OCI-LY3 (cell line): Measurements from ENCODE around the gene ANK2.
"Not testable (repeated sequence)": the region's sequence is repeated elsewhere in the genome, so short reads cannot be mapped to it uniquely, and the experiment has no call there.

ENCODE experiments used
- H2AFZ ChIP-seq: fragments of 200-600, 300-600 bp; shearing (Covaris generic); 2 replicates; pipeline ENCODE4 v1.6.0; 2014; ENCODE audit warnings: antibody characterized with exemption, low read depth, low read length
- H3K27ac ChIP-seq: fragments of 200-600, 300-600 bp; sonication (generic); 2 replicates; pipeline ENCODE4 v1.5.1; 2014; ENCODE audit warnings: mild to moderate bottlenecking, low read length, moderate library complexity, mixed read lengths
- H3K27me3 ChIP-seq: fragments of 200-600, 300-600 bp; sonication (generic); 2 replicates; pipeline ENCODE4 v1.6.1; 2014; ENCODE audit warnings: low read depth, low read length, mixed read lengths
- H3K36me3 ChIP-seq: fragments of 200-600, 300-600 bp; sonication (generic); replicated peaks from 2 replicates; pipeline ENCODE3; 2014; ENCODE audit warnings: low read depth, low read length, mixed read lengths
- H3K4me1 ChIP-seq: fragments of 300-600, 200-600 bp; sonication (generic); 2 replicates; pipeline ENCODE4 v1.6.1; 2014; ENCODE audit warnings: low read length, mixed read lengths
- H3K4me2 ChIP-seq: fragments of 200-600, 300-600 bp; sonication (generic); 2 replicates; pipeline ENCODE4 v1.6.1; 2014; ENCODE audit warnings: low read length, mixed read lengths
- H3K4me3 ChIP-seq: fragments of 300-600, 200-600 bp; sonication (generic); 2 replicates; pipeline ENCODE4 v1.5.1; 2014; ENCODE audit warnings: antibody characterized with exemption, mild to moderate bottlenecking, low read length, moderate library complexity
- H3K79me2 ChIP-seq: fragments of 300-600, 200-600 bp; shearing (Covaris generic); 2 replicates; pipeline ENCODE4 v1.6.1; 2014; ENCODE audit warnings: mild to moderate bottlenecking, low read length, mixed read lengths
- H3K9ac ChIP-seq: fragments of 300-600, 200-600 bp; shearing (Covaris generic); 2 replicates; pipeline ENCODE4 v1.6.0; 2014; ENCODE audit warnings: mild to moderate bottlenecking, low read length, moderate library complexity
- H3K9me3 ChIP-seq: fragments of 200-600, 300-600 bp; shearing (Covaris generic); 2 replicates; pipeline ENCODE4 v1.6.1; 2014; ENCODE audit warnings: low read length, mixed read lengths; ENCODE audit not compliant: insufficient read depth
- H4K20me1 ChIP-seq: fragments of 200-600, 300-600 bp; sonication (generic); 2 replicates; pipeline ENCODE4 v1.6.1; 2016; ENCODE audit warnings: low read length, mixed read lengths; ENCODE audit not compliant: insufficient read depth
- CTCF ChIP-seq: fragments of 200-600, 300-600 bp; sonication (generic); IDR thresholded peaks from 2 replicates; pipeline ENCODE4 v1.5.1; 2014; ENCODE audit warnings: antibody characterized with exemption, low read length, low read depth
- EZH2phosphoT487 ChIP-seq: fragments of 200-600 bp; shearing (Covaris generic); IDR thresholded peaks from 2 replicates; pipeline ENCODE4 v1.6.1; 2018; ENCODE audit warnings: antibody characterized with exemption, mixed run types, low read depth

Gene ANK2

GRCh38 chr4:113059449-113060182 lies 10.2 kb downstream of the ANK2 start:
- H2AFZ ChIP-seq: no peak overlapping the region
- no peaks in the 10 kb centered on the region for H4K20me1 ChIP-seq
- no peaks in the 10 kb centered on the region for H3K4me1 ChIP-seq
- H3K9me3 ChIP-seq: no peaks in the 10 kb centered on the region
- no peak overlapping the region for H3K4me2 ChIP-seq
- H3K79me2 ChIP-seq: no peaks in the 10 kb centered on the region
- H3K9ac ChIP-seq: no peak overlapping the region
- no peak overlapping the region for H3K27ac ChIP-seq
- H3K27me3 ChIP-seq: no peaks in the 10 kb centered on the region
- H3K4me3 ChIP-seq: no peak overlapping the region
- no peaks in the 10 kb centered on the region for H3K36me3 ChIP-seq
- TF ChIP-seq EZH2phosphoT487 (no peak), CTCF (no peak)

- Histone ChIP-seq H3K36me3 (no peaks in the 10 kb centered on the region), H3K79me2 (no peaks in the 10 kb centered on the region), H3K27me3 (no peaks in the 10 kb centered on the region), H3K9ac (no peak overlapping the region), H3K4me2 (no peak overlapping the region), H3K4me1 (no peaks in the 10 kb centered on the region), H3K27ac (no peak overlapping the region), H3K9me3 (no peaks in the 10 kb centered on the region), H3K4me3 (no peak overlapping the region), H4K20me1 (no peaks in the 10 kb centered on the region), H2AFZ (no peak overlapping the region)
- no peak for TF ChIP-seq CTCF
- no peak for TF ChIP-seq EZH2phosphoT487
These were observed 11.4 kb downstream of the ANK2 start for GRCh38 chr4:113060853-113061252.

- Histone ChIP-seq H3K4me3 (no peak overlapping the region), H2AFZ (no peak overlapping the region), H3K79me2 (no peaks in the 10 kb centered on the region), H3K9me3 (no peaks in the 10 kb centered on the region), H3K27me3 (no peaks in the 10 kb centered on the region), H3K4me1 (no peaks in the 10 kb centered on the region), H4K20me1 (no peaks in the 10 kb centered on the region), H3K4me2 (no peak overlapping the region), H3K27ac (no peak overlapping the region), H3K9ac (no peak overlapping the region), H3K36me3 (no peaks in the 10 kb centered on the region)
- TF ChIP-seq CTCF (no peak), EZH2phosphoT487 (no peak)
These were observed 14.8 kb downstream of the ANK2 start for GRCh38 chr4:113064244-113064643.

- H2AFZ ChIP-seq: no peak overlapping the region
- TF ChIP-seq CTCF (no peak), EZH2phosphoT487 (no peak)
- H3K4me2 ChIP-seq: no peak overlapping the region
- no peaks in the 10 kb centered on the region for H3K4me1 ChIP-seq
- no peaks in the 10 kb centered on the region for H3K36me3 ChIP-seq
- no peak overlapping the region for H3K9ac ChIP-seq
- no peak overlapping the region for H3K27ac ChIP-seq
- H3K9me3 ChIP-seq: no peaks in the 10 kb centered on the region
- H3K27me3 ChIP-seq: no peaks in the 10 kb centered on the region
- no peaks in the 10 kb centered on the region for H3K79me2 ChIP-seq
- no peak overlapping the region for H3K4me3 ChIP-seq
- H4K20me1 ChIP-seq: no peaks in the 10 kb centered on the region
These were observed 16.2 kb downstream of the ANK2 start for GRCh38 chr4:113065629-113066028.

- H3K4me2 ChIP-seq, H3K4me1 ChIP-seq, H2AFZ ChIP-seq, H3K4me3 ChIP-seq, H3K27me3 ChIP-seq, H3K9me3 ChIP-seq, H4K20me1 ChIP-seq, H3K36me3 ChIP-seq, H3K27ac ChIP-seq, H3K9ac ChIP-seq, H3K79me2 ChIP-seq: not testable (repeated sequence)
These were observed 19.3 kb downstream of the ANK2 start for GRCh38 chr4:113068771-113069170.
